NCI-H82 (cell line): ENCODE data around the gene KMT5C.

Experiments used
- DNase-seq: peaks from one replicate; lab custom pipeline; 2025; lab: John Stamatoyannopoulos, UW

The KMT5C gene

GRCh38 chr19:55347442-55348009 is 7.8 kb downstream of the KMT5C start:
- DNase-seq: no peak

GRCh38 chr19:55348317-55349034 is 8.8 kb downstream of the KMT5C start:
- DNase-seq: peak; percentile 25

DNA sequence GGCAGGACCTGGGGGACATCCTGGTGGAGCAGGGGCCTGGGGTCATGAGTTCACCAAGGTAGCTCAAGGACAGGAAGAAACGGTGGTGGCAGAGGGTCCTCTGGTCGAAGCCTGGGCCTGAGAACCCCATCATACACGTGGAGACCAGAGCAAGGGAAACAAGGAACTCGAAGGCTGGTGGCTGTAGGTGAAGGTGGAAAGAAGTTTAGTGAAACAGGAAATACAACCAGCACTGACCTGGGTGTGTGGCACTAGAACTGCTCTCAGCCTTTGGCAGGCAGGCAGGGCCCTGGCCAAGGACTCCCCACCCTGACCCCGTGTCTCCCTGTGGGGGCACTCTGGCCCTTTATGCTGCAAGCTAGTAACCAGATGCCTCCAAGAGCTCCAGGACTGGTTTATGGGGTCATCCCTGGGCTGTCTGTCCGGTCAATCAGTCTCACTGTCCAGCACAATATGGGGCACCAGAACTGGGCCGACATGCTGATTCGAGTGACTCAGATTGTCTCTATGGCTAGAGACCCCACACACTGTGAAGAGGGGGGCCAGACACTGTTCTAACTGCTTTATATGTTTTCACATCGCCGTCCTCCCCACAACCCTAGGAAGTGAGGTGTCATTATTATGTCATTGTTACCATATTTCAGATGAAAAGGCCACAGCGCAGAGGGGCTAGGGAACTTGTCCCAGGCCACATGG is 11.1 kb downstream of the KMT5C start:
- DNase-seq: no peak

DNA sequence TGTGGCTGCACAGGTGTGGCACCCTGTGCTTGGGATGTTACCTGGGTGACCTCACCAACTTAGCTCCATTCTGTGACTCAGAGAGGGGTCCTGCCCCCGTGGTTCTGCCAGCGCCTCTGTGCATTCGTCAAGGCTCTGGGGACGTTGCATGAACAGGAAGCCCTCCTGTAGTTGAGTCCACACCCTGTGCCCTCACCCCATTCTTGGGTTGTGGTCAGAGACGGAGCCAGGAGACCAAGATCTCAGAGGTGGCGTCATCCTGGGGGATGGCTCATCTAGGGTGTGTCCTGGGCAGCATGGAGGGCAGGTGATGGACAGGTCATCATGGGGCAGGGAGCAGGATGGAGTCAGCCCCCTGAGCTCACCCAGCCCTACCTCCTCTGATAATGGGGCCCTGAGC is 12.4 kb downstream of the KMT5C start:
- no peak for DNase-seq

DNA sequence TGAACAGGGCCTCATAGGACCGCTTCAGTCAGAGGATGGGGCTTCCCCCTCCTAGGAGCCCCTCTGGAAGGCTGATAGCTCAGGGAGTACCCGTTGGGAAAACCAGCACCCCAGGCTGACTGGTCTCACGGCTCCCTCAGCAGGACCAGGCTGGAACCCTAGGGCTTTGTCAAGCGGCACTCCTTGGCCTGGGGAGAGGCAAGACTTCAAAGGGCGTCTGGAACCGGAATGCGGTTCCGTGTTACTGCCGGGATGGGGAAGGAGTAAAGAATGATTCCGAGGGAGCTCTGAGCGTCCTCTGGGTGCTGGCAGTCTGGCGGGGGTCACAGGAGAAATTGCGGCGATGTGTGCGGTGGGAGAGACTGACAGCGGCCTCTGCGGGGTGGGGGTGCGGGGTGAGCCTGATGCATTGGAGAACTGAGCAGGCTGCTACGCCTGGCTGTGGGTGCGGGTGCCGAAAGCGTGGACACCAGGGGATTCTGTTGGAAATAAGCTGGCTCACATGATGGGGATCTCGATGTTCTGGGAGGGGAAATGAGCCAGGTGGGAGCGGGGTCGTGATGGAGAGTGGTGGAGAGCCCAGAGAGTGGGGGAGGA is 13.0 kb downstream of the KMT5C start:
- no peak for DNase-seq

DNA sequence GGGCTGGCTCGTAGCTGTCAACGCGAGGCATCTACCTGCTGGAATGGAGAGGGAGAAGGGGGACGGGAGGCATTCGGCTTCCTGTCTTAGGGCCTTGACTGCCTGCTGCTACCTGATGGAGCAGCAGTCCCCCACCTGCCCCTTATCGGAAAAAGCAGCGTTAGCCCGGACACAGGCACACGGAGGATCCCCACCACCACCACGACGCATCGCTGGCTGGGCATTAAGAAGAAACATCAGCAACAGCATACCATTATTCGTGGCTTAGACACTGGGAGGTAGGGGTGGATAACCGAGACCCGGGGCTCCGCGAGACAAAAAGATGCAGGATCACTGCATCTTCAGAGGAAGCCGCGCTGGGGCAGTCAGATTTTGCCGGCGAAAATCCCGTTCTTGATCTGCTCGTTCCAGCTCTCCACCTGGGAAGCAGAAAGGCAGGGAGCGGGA is 13.7 kb downstream of the KMT5C start:
- DNase-seq: no peak

- peak; percentile 77 for DNase-seq
These were observed 14.4 kb downstream of the KMT5C start for GRCh38 chr19:55353803-55354697.

DNA sequence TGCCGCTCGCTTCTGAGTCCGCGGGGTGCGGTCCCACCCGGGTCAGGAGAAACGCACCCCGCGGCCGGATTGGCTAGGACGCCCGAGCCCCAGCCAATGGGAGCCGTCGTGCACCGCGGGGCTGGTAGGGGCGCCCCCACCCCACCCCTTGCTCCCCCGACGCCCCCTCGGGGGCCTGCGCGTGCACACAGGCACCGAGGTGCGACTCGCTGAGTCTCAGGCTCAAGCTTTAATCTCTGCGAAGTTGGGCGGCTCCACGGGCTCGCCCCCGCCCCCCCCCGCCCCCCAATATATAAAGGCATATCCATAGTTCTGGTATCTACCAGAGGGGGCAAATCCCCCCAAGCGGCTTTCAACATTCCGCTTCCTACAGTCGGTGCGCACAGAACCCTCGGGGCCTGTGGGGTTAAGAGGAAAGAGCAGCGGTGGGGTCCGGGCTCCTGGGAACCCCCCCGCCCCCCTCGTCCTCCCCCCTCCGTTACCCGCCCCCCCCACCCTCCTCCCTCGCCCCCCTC is 15.1 kb downstream of the KMT5C start, which contains the start of gene COX6B2:
Gene COX6B2, minus strand, starts transcription at position 22 of the 515 bp plus-strand sequence. CDS start 198 bp downstream, outside the sequence.
- no peak for DNase-seq

- DNase-seq: peak; percentile 60
These were observed 15.6 kb downstream of the KMT5C start for GRCh38 chr19:55355213-55355821.

DNA sequence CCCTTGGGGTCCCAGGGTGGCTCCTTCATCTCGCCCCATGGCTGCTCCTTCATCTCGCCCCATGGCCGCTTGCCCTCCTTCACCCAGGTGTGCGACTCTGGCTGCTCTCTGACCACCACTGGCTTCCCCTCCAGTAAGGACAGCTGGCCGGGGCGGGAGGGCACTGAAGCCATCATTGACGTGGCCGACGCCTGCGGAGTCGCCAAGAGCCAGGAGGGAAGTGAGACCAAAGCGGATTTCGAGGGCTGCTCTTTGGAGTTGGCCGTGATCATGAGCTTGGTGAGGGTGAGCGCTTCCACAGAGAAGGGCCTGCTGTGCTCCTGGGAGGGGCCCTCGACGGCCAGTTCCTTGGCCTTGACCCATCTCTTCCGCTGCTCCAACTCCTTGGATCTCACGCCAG is 18.8 kb downstream of the KMT5C start:
- DNase-seq: no peak

DNA sequence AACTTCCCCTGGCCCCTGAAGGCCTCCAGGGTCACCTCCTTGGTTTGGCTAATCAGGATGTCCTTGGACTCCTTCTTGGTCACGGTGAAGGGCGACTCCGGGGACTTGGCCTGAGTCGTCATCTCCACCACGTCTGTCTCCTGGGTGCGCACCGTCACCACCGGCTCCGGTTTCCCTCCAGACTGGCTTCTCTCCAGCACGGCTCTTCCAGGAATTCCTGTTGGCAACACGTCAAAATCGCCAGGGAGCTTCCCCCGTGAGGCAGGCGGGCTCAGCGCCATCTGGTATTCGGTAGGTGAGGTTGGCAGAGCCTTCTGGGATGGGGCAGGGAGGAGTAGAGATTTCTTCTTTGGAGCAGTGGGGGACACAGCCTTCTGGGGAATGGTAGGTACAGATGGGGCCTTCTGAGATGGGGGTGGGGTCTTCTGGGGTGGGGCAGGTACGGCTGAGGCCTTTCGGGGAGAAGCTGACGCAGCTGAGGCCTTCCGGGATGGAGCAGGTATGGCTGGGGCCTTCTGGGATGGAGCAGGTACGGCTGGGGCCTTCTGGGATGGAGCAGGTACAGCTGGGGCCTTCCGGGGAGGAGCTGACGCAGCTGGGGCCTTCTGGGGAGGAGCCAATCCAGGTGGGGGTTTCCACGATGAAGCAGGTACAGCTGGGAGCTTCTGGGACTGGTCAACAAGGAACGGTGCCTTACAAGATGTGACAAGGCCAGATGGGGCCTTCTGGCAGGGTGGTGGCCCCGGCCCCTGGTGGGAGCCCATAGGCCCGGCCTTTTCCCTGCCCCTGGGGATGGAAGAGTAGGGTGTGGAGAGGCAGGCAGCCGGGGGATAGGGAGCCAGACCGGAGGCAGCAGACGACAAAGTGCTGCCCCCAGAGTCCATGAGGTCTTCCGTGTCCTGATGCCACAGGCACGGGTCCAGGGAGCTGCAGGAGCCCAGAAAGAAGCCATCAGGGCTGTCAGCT is 19.6 kb downstream of the KMT5C start:
- no peak for DNase-seq

- DNase-seq: no peak
These were observed 21.2 kb downstream of the KMT5C start for GRCh38 chr19:55360902-55361301.

DNA sequence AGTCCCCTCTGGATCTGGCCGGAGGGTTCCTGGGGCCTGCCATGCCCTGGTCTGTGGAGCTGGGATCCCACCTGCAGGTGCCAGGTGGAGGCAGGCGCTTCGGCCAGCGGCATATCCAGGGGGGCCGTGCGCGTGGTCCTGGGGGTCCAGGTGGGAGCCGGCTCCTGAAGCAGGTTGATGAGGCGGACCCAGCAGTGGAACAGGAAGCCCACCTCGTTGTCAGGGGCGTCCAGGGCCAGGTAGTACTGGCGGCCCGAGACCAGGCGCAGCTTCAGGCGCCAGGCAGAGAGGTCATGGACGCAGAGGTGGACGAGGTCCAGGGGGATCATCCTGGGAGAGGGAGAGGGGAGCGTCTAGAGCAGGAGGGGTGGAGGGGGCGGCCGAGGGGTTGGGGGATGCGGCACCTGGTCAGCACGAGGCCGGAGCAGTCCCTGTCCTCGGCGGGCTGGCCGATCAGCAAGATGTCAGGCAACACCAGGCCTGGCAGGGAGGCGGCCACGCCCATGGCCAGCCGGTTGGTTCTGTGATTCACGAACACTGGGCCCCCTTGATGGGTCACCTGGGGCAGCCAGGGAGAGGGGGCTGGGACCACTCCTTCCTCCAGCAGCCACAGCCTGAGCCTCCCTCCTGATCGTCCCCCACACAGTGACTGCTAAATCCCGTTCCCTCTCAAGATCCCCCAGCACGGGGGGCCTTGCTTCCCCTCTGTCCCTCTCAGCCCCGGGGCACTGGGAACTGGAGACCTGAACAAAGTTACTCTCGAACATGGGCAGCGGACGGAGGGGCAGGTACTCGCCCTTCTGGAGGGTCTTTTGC is 22.7 kb downstream of the KMT5C start:
- DNase-seq: no peak

DNA sequence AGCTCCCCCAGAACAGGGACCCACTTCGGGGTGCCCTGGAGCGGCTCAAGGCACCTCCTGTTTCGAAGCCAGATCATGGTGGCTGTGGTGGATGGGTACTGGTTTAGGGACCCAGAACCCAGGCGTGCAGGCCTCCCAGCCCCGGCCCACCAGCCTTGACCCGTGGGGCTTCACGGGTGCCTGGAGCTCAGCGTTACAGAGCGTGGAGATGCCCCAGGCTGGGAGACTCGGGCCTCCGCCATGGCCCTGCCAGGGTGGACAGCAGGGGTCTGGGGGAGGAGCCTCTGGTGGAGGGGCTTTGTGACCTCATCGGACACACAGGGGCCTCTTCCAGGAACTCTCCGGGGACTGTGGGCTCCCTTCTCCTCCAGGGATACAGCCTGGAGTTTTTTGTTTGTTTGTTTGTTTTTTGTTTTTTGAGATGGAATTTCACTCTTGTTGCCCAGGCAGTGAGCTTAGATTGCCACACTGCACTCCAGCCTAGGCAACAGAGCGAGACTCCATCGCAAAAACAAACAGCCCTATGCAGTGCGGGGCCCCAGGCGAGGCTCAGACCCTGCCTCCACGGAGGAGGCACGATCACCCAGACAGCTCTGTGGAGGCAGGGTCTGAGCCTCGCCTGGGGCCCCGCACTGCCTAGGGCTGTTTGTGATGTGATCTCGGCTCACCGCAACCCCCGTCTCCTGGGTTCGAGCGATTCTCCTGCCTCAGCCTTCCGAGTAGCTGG is 23.5 kb downstream of the KMT5C start, which contains the start of gene GARIN5B:
Gene GARIN5B, minus strand, starts transcription at position 271 of the 727 bp plus-strand sequence. Its CDS starts 194 bp downstream, at position 77.
- DNase-seq: no peak

- no peak for DNase-seq
These were observed 25.6 kb downstream of the KMT5C start for GRCh38 chr19:55365245-55365644.

- DNase-seq: no peak
These were observed 26.3 kb downstream of the KMT5C start for GRCh38 chr19:55365964-55366363.

GRCh38 chr19:55366790-55367189 is 27.1 kb downstream of the KMT5C start:
- DNase-seq: no peak

DNA sequence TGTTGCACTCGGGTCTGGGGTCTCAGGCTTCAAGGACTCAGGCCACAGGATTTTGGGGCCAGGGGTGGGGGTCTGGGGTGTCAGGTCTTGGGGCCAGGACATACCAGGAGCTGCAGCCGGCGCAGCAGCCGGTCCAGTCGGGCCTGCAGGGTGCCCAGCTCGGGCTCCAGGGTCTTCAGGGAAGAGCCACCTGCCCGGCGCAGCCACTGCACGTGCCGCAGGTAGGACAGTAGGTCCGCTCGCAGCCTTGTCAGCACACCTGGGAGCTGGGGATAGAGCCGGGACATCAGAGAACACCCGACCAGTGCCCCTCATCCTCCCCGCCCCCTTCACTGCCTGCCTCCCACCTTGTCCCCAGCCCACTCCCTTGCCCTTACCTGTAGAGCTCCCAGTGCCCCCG is 28.4 kb downstream of the KMT5C start:
- DNase-seq: no peak
